Keratinocyte (primary cell): ENCODE results near the gene STK11IP. TPM values are rescaled to one million over a fixed set of nuclear protein-coding genes. Genes with fewer than 3 reads are reported as not detected.
A peak's percentile ranks its signal among the peaks of the same experiment; 100 is the strongest.

Experiments
- DNase-seq: peaks from one replicate; pipeline ENCODE4 v3.0.0-alpha.2; 2011; ENCODE audit warnings: low read depth, missing footprints, low spot score
- FAIRE-seq: peaks from 2 replicates; lab custom pipeline; 2011; peaks lifted over from hg19 to GRCh38; lab: Jason Lieb, UNC
- H2AFZ ChIP-seq: 2 replicates; pipeline ENCODE4 v1.6.0; 2012; ENCODE audit warnings: low read length, control low read depth, inconsistent platforms; ENCODE audit not compliant: control insufficient read depth
- H3K27ac ChIP-seq: 2 replicates; pipeline ENCODE4 v1.5.1; 2011; ENCODE audit warnings: low read length; ENCODE audit not compliant: control insufficient read depth, insufficient read depth
- H3K27me3 ChIP-seq: 3 replicates; pipeline ENCODE4 v1.6.0; 2011; ENCODE audit warnings: low read length; ENCODE audit not compliant: control insufficient read depth, insufficient read depth; ENCODE audit errors: extremely low read depth
- H3K36me3 ChIP-seq, 2 experiments: 2 replicates in 1 of 2; 3 replicates in 1 of 2; pipeline ENCODE4 v1.5.1; 2011; ENCODE audit warnings: low read length in 2 of 2, mild to moderate bottlenecking in 1 of 2; ENCODE audit not compliant: control insufficient read depth in 2 of 2, insufficient read depth in 2 of 2; ENCODE audit errors: extremely low read depth in 1 of 2
- H3K4me1 ChIP-seq: 3 replicates; pipeline ENCODE4 v1.5.1; 2011; ENCODE audit warnings: low read length; ENCODE audit not compliant: control insufficient read depth, insufficient read depth; ENCODE audit errors: extremely low read depth
- H3K4me2 ChIP-seq: 3 replicates; pipeline ENCODE4 v1.6.0; 2011; ENCODE audit warnings: low read depth, low read length; ENCODE audit not compliant: control insufficient read depth, insufficient read depth; ENCODE audit errors: extremely low read depth
- H3K4me3 ChIP-seq, 3 experiments: fragments of 200-600 bp in 1 of 3; sonication (generic) in 1 of 3; 2 replicates in 2 of 3; 3 replicates in 1 of 3; pipeline ENCODE4 v1.5.1; 2011 to 2016; ENCODE audit warnings: low read length in 3 of 3, mild to moderate bottlenecking in 3 of 3, control low read depth in 2 of 3, inconsistent platforms in 1 of 3, low read depth in 1 of 3, mixed read lengths in 1 of 3, mixed run types in 1 of 3, moderate library complexity in 1 of 3; ENCODE audit not compliant: control insufficient read depth in 2 of 3, insufficient read depth in 2 of 3; ENCODE audit errors: extremely low read depth in 1 of 3
- H3K79me2 ChIP-seq: 2 replicates; pipeline ENCODE4 v1.6.0; 2012; ENCODE audit warnings: low read length; ENCODE audit not compliant: control insufficient read depth, insufficient read depth
- H3K9ac ChIP-seq: 3 replicates; pipeline ENCODE4 v1.6.0; 2011; ENCODE audit warnings: low read length; ENCODE audit not compliant: control insufficient read depth, insufficient read depth; ENCODE audit errors: extremely low read depth
- H3K9me1 ChIP-seq: 3 replicates; pipeline ENCODE4 v1.6.0; 2011; ENCODE audit warnings: low read length; ENCODE audit not compliant: control insufficient read depth, insufficient read depth; ENCODE audit errors: extremely low read depth
- H3K9me3 ChIP-seq: 2 replicates; pipeline ENCODE4 v1.5.1; 2012; ENCODE audit warnings: low read depth, low read length; ENCODE audit not compliant: control insufficient read depth
- H4K20me1 ChIP-seq: 3 replicates; pipeline ENCODE4 v1.6.0; 2011; ENCODE audit warnings: low read length; ENCODE audit not compliant: control insufficient read depth, insufficient read depth; ENCODE audit errors: extremely low read depth
- CTCF ChIP-seq, 3 experiments: IDR thresholded peaks in 1 of 3; conservative IDR thresholded peaks in 1 of 3; optimal IDR thresholded peaks in 1 of 3; 2 replicates in 2 of 3; 3 replicates in 1 of 3; pipeline versions ENCODE3 to v1.5.1; 2011; ENCODE audit warnings: low read length in 3 of 3, mild to moderate bottlenecking in 3 of 3, moderate library complexity in 2 of 3, control low read depth in 1 of 3, inconsistent platforms in 1 of 3; ENCODE audit not compliant: insufficient read depth in 2 of 3; ENCODE audit errors: extremely low read depth in 1 of 3
- EZH2 ChIP-seq: IDR thresholded peaks from one replicate; pipeline ENCODE4 v1.6.1; 2012; ENCODE audit warnings: inconsistent platforms, mild to moderate bottlenecking, low read length, moderate library complexity
- dilution Hi-C: fragments of 300-500 bp; cut with MboI; formaldehyde crosslinking; loops from one replicate; pipeline ENCODE4 v1.7.0; 2020; ENCODE audit warnings: low sequenced_read_pairs; ENCODE audit not compliant: extremely low pct_ligation_motif_present
- polyA plus RNA-seq, 5 experiments: library from polyadenylated mRNA; depleted of rRNA in 3 of 5; stranded (reverse) in 3 of 5; stranded (forward) in 1 of 5; unstranded in 1 of 5; fragments of >200 nt; gene quantifications; 1 replicate in 1 of 5; 2 replicates in 3 of 5; 3 replicates in 1 of 5; pipeline versions ENCODE4 v1.2.1 to v1.2.3, GENCODE V29; 2011 to 2012; ENCODE audit warnings: missing spikeins in 2 of 5, low read depth in 1 of 5, low replicate concordance in 1 of 5

The STK11IP gene
- polyA plus RNA-seq, 1 donor (not counting 4 experiments of a cell fraction or from before 2014, with no cell fraction given): 10.0 TPM

DNA sequence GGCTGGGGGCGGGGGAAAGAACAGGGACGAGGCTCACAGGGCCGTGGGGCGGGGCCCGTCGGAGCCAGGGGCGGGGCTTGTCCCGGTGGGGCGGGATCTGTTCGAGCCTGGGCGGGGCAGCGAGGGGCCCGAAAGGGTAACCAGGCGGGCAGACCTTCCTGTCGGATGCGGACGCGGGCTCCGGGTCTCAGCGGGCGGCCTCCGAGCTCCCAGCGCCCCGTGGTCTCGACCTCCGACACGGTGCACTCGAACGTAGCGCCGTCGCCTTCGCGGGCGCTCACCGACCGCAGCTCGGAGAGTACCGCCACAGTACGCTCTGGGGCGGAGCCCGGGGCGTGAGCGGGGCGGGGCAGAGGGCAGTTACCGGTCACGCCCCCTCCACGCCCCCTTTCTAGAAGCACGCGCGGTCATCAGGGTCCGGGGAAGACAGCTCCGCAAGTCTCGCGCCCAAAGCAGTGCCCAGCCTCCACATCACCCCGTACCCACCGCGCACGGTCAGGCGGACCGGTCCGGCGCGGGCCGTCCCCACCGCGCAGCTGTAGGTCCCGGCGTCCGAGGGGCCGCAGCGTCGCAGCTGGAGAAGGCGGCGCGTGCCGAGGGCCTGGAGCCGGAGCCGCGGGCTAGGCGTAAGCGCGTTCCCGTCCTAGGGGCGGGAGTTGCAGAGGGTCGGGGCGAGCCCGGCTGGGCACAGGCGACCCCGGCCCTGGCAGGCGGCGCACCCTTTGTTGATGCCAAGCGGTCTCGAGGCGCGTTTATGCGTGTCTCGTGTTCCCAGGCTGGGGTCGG, 45.1 kb upstream of the STK11IP start:
- DNase-seq: no peak
- dilution Hi-C loops: no loop called here
- Histone ChIP-seq H3K4me3 (peak overlapping the region; percentile 62 to 72 (median 69)), H3K9ac (peak overlapping the region; percentile 65), H2AFZ (peak overlapping the region; percentile 86), H3K36me3 (no peaks in the 10 kb centered on the region), H3K27ac (peak overlapping the region; percentile 36), H3K4me1 (no peaks in the 10 kb centered on the region), H3K9me1 (no peaks in the 10 kb centered on the region), H4K20me1 (no peaks in the 10 kb centered on the region), H3K79me2 (no peaks in the 10 kb centered on the region), H3K27me3 (peaks cover 9% of the 10 kb centered on the region), H3K9me3 (no peaks in the 10 kb centered on the region), H3K4me2 (peak overlapping the region; percentile 91)
- TF ChIP-seq CTCF (optimal IDR thresholded peaks at IDR 0.05 in 1 of 3, IDR thresholded peaks at IDR 0.05 in 1 of 3, conservative IDR thresholded peaks at IDR 0.05 in 1 of 3; ENCODE audit: extremely low read depth in 1 of 3, insufficient read depth in 2 of 3, low read length in 3 of 3): no peak
- TF ChIP-seq EZH2: no peak
- FAIRE-seq: no peak

DNA sequence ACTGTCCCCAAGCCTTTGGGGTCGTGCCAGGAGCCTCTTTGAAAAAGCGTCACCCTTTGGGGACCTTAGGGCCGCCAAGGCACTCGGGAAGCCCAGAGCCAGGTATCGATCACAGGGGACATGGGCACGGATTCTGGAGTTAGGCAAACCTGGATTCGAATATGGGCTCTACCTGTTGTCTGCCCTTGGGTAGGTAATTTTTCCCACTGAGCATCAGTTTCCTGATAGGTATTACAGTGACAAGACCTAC, 44.6 kb upstream of the STK11IP start:
- H4K20me1 ChIP-seq: no peaks in the 10 kb centered on the region
- H3K79me2 ChIP-seq: no peaks in the 10 kb centered on the region
- TF ChIP-seq CTCF (optimal IDR thresholded peaks at IDR 0.05 in 1 of 3, IDR thresholded peaks at IDR 0.05 in 1 of 3, conservative IDR thresholded peaks at IDR 0.05 in 1 of 3; ENCODE audit: extremely low read depth in 1 of 3, insufficient read depth in 2 of 3, low read length in 3 of 3) (no peak), EZH2 (peak; percentile 42)
- H3K9ac ChIP-seq: peak overlapping the region; percentile 65
- H3K9me1 ChIP-seq: no peaks in the 10 kb centered on the region
- peak overlapping the region in 2 of 3 experiments; percentile 69 to 72 for H3K4me3 ChIP-seq
- no peaks in the 10 kb centered on the region for H3K36me3 ChIP-seq
- dilution Hi-C loops: no loop called here
- no peak overlapping the region for H2AFZ ChIP-seq
- H3K27me3 ChIP-seq: peaks cover 9% of the 10 kb centered on the region
- H3K27ac ChIP-seq: no peak overlapping the region
- FAIRE-seq: no peak
- H3K4me1 ChIP-seq: no peaks in the 10 kb centered on the region
- peak overlapping the region; percentile 91 for H3K4me2 ChIP-seq
- no peak for DNase-seq
- no peaks in the 10 kb centered on the region for H3K9me3 ChIP-seq
